Heart left ventricle (tissue), 16 donors: ENCODE results near the gene GPR153. TPM values are rescaled to one million over a fixed set of nuclear protein-coding genes. Genes with fewer than 3 reads are reported as not detected.
A peak's percentile ranks its signal among the peaks of the same experiment; 100 is the strongest.

Experiments
- ATAC-seq, 4 donors: fragments of 200-7000 bp; cut with Tn5 transposase; one replicate each; pipeline ENCODE4 v1.9.1; 2020 to 2022; ENCODE audit warnings: moderate library complexity in 4 of 4, mild to moderate bottlenecking in 3 of 4, moderate number of reproducible peaks in 1 of 4
- DNase-seq, 5 donors: peaks; one replicate each; pipeline ENCODE4 v3.0.0-alpha.2; 2020
- H3K27ac ChIP-seq, 12 donors: fragments of 200-600 bp; sonication (generic) in 4 of 12; one replicate each; pipeline versions ENCODE4 v1.5.0 to v1.8.0; 2016 to 2022; ENCODE audit warnings: mild to moderate bottlenecking in 2 of 12
- H3K27me3 ChIP-seq, 9 donors: fragments of 200-600 bp; sonication (generic) in 2 of 9; one replicate each; pipeline versions ENCODE4 v1.5.1 to v1.8.0; 2016 to 2022; ENCODE audit warnings: mild to moderate bottlenecking in 3 of 9
- H3K36me3 ChIP-seq, 9 donors: fragments of 200-600 bp; sonication (generic) in 2 of 9; one replicate each; pipeline versions ENCODE4 v1.5.0 to v1.8.0; 2018 to 2022; ENCODE audit warnings: mild to moderate bottlenecking in 2 of 9
- H3K4me1 ChIP-seq, 12 donors: fragments of 200-600 bp; sonication (generic) in 4 of 12; one replicate each; pipeline versions ENCODE4 v1.5.0 to v1.8.0; 2016 to 2022; ENCODE audit warnings: mild to moderate bottlenecking in 3 of 12
- H3K4me3 ChIP-seq, 12 donors: fragments of 200-600 bp; sonication (generic) in 4 of 12; one replicate each; pipeline versions ENCODE4 v1.5.0 to v1.8.0; 2017 to 2022; ENCODE audit warnings: mild to moderate bottlenecking in 9 of 12, moderate library complexity in 4 of 12
- H3K9me3 ChIP-seq, 12 donors: fragments of 200-600 bp; sonication (generic) in 4 of 12; one replicate each; pipeline versions ENCODE4 v1.5.0 to v1.8.0; 2016 to 2022; ENCODE audit warnings: mild to moderate bottlenecking in 1 of 12
- CTCF ChIP-seq, 12 donors: fragments of 200-600 bp; sonication (generic) in 4 of 12; IDR thresholded peaks; one replicate each; pipeline versions ENCODE4 v1.5.0 to v1.8.0; 2018 to 2022; ENCODE audit warnings: antibody characterized with exemption in 12 of 12, mild to moderate bottlenecking in 5 of 12
- POLR2A ChIP-seq, 2 donors: fragments of 450-650 bp; IDR thresholded peaks; one replicate each; pipeline ENCODE4 v1.6.1; 2017; ENCODE audit warnings: antibody characterized with exemption in 2 of 2, mild to moderate bottlenecking in 2 of 2, moderate library complexity in 2 of 2
- WGBS, 4 donors: extraction: QIAGEN DNeasy Blood & Tissue Kit in 2 of 4; methylation state at CpG; one replicate each; pipeline versions ENCODE4 v1.1.5 to v1.1.7; 2013 to 2018; 5-methylcytosine and 5-hydroxymethylcytosine counted together
- intact Hi-C, 10 donors: fragments of 100-400 bp; cut with DNase I; formaldehyde crosslinking; loops; one replicate each; pipeline versions ENCODE4 v1.11.1 to v1.14.2; 2022
- polyA plus RNA-seq, 2 donors: library from polyadenylated mRNA; stranded (reverse); fragments of 200-250 nt; gene quantifications; one replicate each; pipeline ENCODE4 v1.2.3, GENCODE V29; 2013
- total RNA-seq, 9 donors: library from RNA; depleted of rRNA in 2 of 9; stranded (reverse); fragments of >200 nt in 2 of 9; fragmentation: NEBNext Ultra II Directional in 3 of 9; extraction: Animal tissue kit (Norgen Biotek cat#: 25700) in 3 of 9; gene quantifications; one replicate each; pipeline versions ENCODE4 v1.1.0 to v1.2.4, GENCODE V29; 2016 to 2023
- donor health status: ischemic (EF 13 %, LVEDD 7.1; RV severe dilation, severe dysfunction).
- donor health status: healthy with polysubstance abuse.
- donor health status: DM: no; HTN: yes; CAD: no.
- donor health status: DM: no; HTN: no; CAD: no.
- donor health status: ischemic (EF 25% LVEDD 6.9; RV normal size, moderate dysfunction).
- donor health status: ischemic (EF 25% LVEDD 5.7; RV mildly dilated, moderate dysfunction).
- donor health status: healthy.
- donor health status: DM: yes; HTN: yes; CAD: no.
- donor health status: ischemic (EF 35%, LVEDD 5.7; RV mildly dilated, moderate dysfunction).
- donor health status: nonischemic (EF 11% LVEDD 7.7; RV severe dilation, severe dysfunction).
- donor health status: DM: yes; HTN: yes; CAD: no.
- donor health status: PGD.
- donor health status: ischemic (EF 29% LVEDD 5.4; RV normal size, mild dysfunction).
- donor health status: nonischemic (EF 23%, LVEDD 6.1; RV moderate dilation, normal function).

The GPR153 gene
- total and polyA plus RNA-seq, 11 donors, result 2.7 to 30.0 (median 4.7) TPM

- TF ChIP-seq CTCF (IDR thresholded peaks at IDR 0.05), result no peak
- no peak for TF ChIP-seq POLR2A (IDR thresholded peaks at IDR 0.05)
- H3K9me3 ChIP-seq, result no peaks in the 10 kb centered on the region
- H3K27me3 ChIP-seq, result peaks cover 0 to 26% (median 8%) of the 10 kb centered on the region in 9 donors
- H3K27ac ChIP-seq, result peak overlapping the region in 8 of 12 donors; percentile 51 to 85 (median 70)
- ATAC-seq, result peak in 1 of 4 donors; percentile 13
- no peaks in the 10 kb centered on the region for H3K36me3 ChIP-seq
- peak overlapping the region; percentile 20 to 67 (median 54) for H3K4me3 ChIP-seq
- intact Hi-C loops, result no loop called here
- H3K4me1 ChIP-seq, result peaks cover 0 to 38% (median 25%) of the 10 kb centered on the region in 12 donors
- DNase-seq, result no peak
- 9 to 18% (median 13%) methylated on average over 12 to 15 of the region's 15 CpGs for WGBS, 4 donors
These were observed 707 bp upstream of the GPR153 start for GRCh38 chr1:6261615-6261995.

- ATAC-seq, result peak in 1 of 4 donors; percentile 42
- Histone ChIP-seq H3K4me1 (peaks cover 0 to 38% (median 25%) of the 10 kb centered on the region in 12 donors), H3K27me3 (peaks cover 0 to 26% (median 8%) of the 10 kb centered on the region in 9 donors), H3K9me3 (no peaks in the 10 kb centered on the region), H3K27ac (peak overlapping the region; percentile 8 to 82 (median 64)), H3K36me3 (no peaks in the 10 kb centered on the region), H3K4me3 (peak overlapping the region; percentile 43 to 84 (median 65))
- intact Hi-C loops, result no loop called here
- WGBS, 4 donors, result 1 to 3% (median 1%) methylated on average over 8 to 61 of the region's 61 CpGs
- TF ChIP-seq CTCF (IDR thresholded peaks at IDR 0.05), result peak in 1 of 12 donors; percentile 3
- no peak for TF ChIP-seq POLR2A (IDR thresholded peaks at IDR 0.05)
- DNase-seq, result peak in 2 of 5 donors; percentile 30 to 48
These were observed 414 bp downstream of the GPR153 start for GRCh38 chr1:6260433-6260934.

GRCh38 chr1:6259491-6260362 lies 1.2 kb downstream of the GPR153 start:
- 8 to 23% (median 12%) methylated on average over 7 to 46 of the region's 46 CpGs for WGBS, 4 donors
- Histone ChIP-seq H3K4me1 (peaks cover 0 to 38% (median 25%) of the 10 kb centered on the region in 12 donors), H3K9me3 (no peaks in the 10 kb centered on the region), H3K27ac (peak overlapping the region in 8 of 12 donors; percentile 8 to 82 (median 68)), H3K27me3 (peaks cover 0 to 26% (median 8%) of the 10 kb centered on the region in 9 donors), H3K36me3 (no peaks in the 10 kb centered on the region), H3K4me3 (peak overlapping the region; percentile 43 to 84 (median 65))
- ATAC-seq, result peak; percentile 44 to 69 (median 56)
- TF ChIP-seq POLR2A (IDR thresholded peaks at IDR 0.05), result no peak
- no peak for TF ChIP-seq CTCF (IDR thresholded peaks at IDR 0.05)
- intact Hi-C loops, result no loop called here
- DNase-seq, result peak; percentile 81 to 91 (median 83)

- no peak for DNase-seq
- Histone ChIP-seq H3K9me3 (no peaks in the 10 kb centered on the region), H3K4me3 (no peak overlapping the region), H3K36me3 (peaks cover 0 to 4% (median 0%) of the 10 kb centered on the region in 9 donors), H3K27ac (no peak overlapping the region), H3K27me3 (peaks cover 0 to 26% (median 8%) of the 10 kb centered on the region in 9 donors), H3K4me1 (peaks cover 0 to 30% (median 22%) of the 10 kb centered on the region in 12 donors)
- intact Hi-C loops, result no loop called here
- TF ChIP-seq POLR2A (IDR thresholded peaks at IDR 0.05) (no peak), CTCF (IDR thresholded peaks at IDR 0.05) (no peak)
- WGBS, 4 donors, result 74 to 82% (median 80%) methylated on average over 10 of the region's 10 CpGs
- no peak for ATAC-seq
These were observed 2.2 kb downstream of the GPR153 start for GRCh38 chr1:6258675-6259074.
